GM20000 (cell line): Measurements from ENCODE around the gene SPATA12.

ENCODE experiments used
- DNase-seq: peaks from one replicate; pipeline ENCODE4 v3.0.0; 2012; ENCODE audit warnings: low spot score
- CTCF ChIP-seq: IDR thresholded peaks from 2 replicates; pipeline ENCODE4 v1.5.1; 2012; ENCODE audit warnings: mild to moderate bottlenecking, control low read depth; ENCODE audit errors: extremely low read depth, missing control alignments

SPATA12 gene

DNA sequence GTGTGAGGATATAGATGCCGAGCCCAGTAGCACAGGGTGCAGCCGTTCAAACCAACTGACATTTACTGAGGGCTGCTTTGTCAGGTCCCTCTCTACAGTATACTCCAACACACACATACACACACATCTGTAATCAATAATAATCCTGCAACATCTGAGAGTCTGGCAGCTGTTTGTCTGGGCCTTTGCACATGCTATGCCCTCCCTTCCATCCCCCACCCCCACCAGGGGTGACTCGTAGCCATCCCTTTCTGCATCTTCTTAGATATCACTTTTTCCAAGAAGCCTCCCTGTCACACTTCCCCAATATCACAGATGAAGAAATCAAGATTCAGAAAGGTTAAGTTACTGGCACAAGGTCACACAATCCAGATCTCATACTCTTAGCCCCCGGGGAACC is 13.7 kb downstream of the SPATA12 start:
- DNase-seq: no peak
- TF ChIP-seq CTCF: no peak

GRCh38 chr3:57076422-57076951 is 16.0 kb downstream of the SPATA12 start:
- TF ChIP-seq CTCF: no peak
- no peak for DNase-seq

DNA sequence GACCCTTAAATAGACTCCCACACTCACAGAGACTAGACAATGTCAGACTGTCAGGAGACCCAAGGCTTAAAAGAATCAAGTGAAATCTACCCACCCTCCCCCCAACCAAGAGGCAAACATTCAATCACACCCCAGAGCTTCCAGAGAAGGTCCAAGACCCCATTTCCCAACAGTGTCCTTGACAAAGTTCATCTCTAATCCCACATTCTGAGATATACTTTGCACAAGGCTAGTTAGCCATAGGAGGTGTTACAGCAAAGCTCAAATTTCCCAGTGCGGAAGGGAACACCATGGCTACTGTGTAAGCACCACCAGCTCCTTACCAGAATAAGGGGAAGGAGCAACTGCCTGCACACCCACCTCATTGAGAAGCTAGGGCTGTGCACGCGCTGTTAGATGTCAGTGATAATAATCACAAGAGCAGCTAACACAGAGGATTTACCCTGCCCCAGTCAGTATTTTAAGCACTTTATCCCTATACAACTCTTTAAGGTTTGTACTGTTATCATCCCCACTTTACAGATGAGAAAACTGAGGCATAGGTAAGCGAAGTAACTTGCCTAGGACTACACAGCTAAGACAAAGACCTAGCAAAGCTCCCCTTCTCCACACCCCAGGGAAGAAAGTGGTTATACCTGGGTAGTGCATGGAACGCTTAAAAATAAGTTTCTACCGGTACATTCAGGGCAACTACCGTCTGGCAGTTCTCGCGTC is 17.3 kb downstream of the SPATA12 start:
- no peak for TF ChIP-seq CTCF

GRCh38 chr3:57078344-57078634 is 17.8 kb downstream of the SPATA12 start:
- TF ChIP-seq CTCF: no peak
- peak; percentile 63 for DNase-seq

More for the DNA sequence above, 17.3 kb downstream of the SPATA12 start:
- DNase-seq: no peak

GRCh38 chr3:57078635-57079473 is 18.4 kb downstream of the SPATA12 start:
- peak; percentile 79 for DNase-seq
- TF ChIP-seq CTCF: no peak

GRCh38 chr3:57079474-57079831 is 19.0 kb downstream of the SPATA12 start:
- no peak for DNase-seq
- TF ChIP-seq CTCF: no peak

DNA sequence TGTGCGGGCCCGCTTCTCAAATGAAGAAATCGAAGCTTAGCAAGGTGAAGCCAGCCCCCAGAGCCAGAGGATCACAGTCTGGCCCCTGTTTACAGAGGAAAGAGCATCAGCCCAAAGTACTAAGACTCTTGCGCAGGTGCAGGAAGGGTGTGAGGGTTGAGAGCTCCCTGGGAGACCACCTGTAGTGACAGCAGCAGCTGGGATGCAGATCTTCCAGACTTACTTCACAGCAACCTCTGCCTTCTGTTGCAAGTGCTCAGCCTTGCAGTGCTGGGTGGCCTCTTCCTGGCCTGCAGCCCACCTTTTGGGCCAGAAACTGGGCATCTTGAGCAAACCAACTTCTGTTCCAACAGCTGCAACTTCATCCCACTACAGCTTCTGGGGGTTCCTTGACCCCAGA is 19.7 kb downstream of the SPATA12 start:
- DNase-seq: no peak
- TF ChIP-seq CTCF: no peak
